Measurements from ENCODE around the gene RNFT2.

GRCh38 chr12:116734156-116734768 is 3.9 kb upstream of the RNFT2 start:
- TF ChIP-seq CTCF (IDR thresholded peaks at IDR 0.05), result no peak
- no peak for TF ChIP-seq POLR2AphosphoS5 (IDR thresholded peaks at IDR 0.05)

Measured in breast epithelium (tissue), 3 donors.